Measurements from ENCODE around the gene GNAS.
"Not testable (repeated sequence)": the region's sequence is repeated elsewhere in the genome, so short reads cannot be mapped to it uniquely, and the experiment has no call there.

Gene GNAS

GRCh38 chr20:58944610-58945009 is 92.1 kb downstream of the GNAS start:
- H3K4me3 ChIP-seq (replicated peaks; ENCODE audit: low read depth, low read length) = no peak overlapping the region
- TF ChIP-seq CTCF (IDR thresholded peaks at IDR 0.05; ENCODE audit: low read length, missing control alignments) = no peak
- DNase-seq (ENCODE audit: low read depth) = no peak

- no peak for TF ChIP-seq CTCF (IDR thresholded peaks at IDR 0.05; ENCODE audit: low read length, missing control alignments)
- no peak overlapping the region for H3K4me3 ChIP-seq (replicated peaks; ENCODE audit: low read depth, low read length)
- no peak for DNase-seq (ENCODE audit: low read depth)
These were observed 93.6 kb downstream of the GNAS start for GRCh38 chr20:58945965-58946631.

DNA sequence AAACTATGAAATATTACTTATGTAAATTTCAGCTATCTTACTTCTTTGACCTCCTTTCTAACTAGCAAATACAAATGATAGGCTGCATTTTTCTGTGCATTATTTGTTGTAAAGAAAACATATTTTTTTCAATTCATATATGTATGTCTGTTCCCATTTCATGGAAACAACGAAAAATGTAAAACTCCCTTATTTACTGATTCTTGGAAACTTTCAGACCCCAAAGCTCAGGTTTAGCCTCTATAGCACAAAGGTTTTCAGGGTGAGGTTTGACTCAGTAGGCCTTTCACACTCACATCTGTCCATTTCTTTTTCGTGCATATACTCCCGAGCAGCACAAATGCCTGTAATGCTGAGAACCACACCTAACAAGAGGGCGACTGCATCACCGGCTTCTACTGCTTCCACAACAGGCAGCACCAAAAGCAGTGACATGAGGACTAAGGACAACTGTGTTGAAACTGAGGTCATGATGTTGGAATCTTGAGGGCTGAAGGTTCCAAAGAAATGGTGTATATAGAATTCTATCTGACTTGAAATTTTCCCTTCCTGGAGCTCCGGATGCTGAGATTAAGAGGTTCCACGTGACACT is 95.4 kb downstream of the GNAS start:
- not testable (repeated sequence) for DNase-seq (ENCODE audit: low read depth); H3K4me3 ChIP-seq (replicated peaks; ENCODE audit: low read depth, low read length)

DNA sequence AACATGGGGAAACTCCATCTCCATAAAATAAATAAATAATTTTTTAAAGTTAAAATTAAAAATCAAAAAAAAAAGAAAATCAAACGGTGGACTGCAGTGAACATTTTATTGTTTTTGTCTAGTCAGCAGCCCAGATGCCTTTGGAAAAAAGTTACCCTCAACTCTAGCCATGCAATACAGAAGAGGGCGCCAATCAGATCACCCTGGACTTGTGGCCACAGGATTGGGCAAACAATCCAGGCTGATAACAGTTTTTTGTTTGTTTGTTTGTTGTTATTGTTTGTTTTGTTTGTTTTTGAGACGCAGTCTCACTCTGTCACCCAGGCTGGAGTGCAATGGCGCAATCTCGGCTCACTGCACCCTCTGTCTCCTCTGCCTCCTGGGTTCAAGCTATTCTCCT is 98.1 kb downstream of the GNAS start:
- no peak for TF ChIP-seq CTCF (IDR thresholded peaks at IDR 0.05; ENCODE audit: low read length, missing control alignments)
- no peak for DNase-seq (ENCODE audit: low read depth)
- H3K4me3 ChIP-seq (replicated peaks; ENCODE audit: low read depth, low read length) = no peak overlapping the region

DNA sequence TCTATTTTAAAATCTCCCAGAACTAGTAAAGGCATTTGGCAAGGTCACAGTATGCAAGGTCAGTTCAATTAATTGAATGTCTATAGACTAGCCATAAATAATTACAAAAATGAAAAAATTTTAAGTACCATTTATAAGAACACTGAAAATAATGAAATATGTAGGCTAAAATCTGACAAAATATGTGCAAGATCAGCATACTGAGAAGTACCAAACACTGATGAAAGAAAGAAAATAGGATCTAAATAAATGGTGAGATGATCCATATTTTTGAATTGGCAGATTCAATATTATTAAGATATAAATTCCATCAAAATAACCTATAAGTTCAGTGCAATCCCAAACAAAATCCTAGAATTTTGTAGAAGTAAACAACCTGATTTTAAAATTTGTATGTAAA is 100.5 kb downstream of the GNAS start:
- H3K4me3 ChIP-seq (replicated peaks; ENCODE audit: low read depth, low read length) = no peak overlapping the region
- DNase-seq (ENCODE audit: low read depth) = no peak
- no peak for TF ChIP-seq CTCF (IDR thresholded peaks at IDR 0.05; ENCODE audit: low read length, missing control alignments)

- no peak for TF ChIP-seq CTCF (IDR thresholded peaks at IDR 0.05; ENCODE audit: low read length, missing control alignments)
- no peak overlapping the region for H3K4me3 ChIP-seq (replicated peaks; ENCODE audit: low read depth, low read length)
- DNase-seq (ENCODE audit: low read depth) = no peak
These were observed 103.6 kb downstream of the GNAS start for GRCh38 chr20:58956078-58956477.

DNA sequence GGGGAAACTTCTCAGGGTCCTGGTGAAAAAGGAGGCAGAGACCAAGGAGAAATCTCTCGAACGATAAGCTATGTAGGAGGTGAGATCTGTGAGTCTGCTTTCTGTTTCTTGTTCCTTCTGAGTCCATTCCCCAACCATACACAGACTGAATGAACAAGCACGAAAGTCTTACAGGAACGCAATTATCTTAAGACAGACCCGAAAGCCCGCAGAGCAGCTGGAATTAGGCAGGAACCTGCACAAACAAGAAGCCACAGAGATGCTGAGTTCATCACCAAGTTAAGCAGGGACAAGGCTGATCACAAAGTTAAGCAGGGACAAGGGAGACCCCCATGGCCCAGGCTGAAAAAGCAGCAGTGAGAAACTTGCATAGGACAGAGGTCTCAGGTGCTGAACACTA is 107.1 kb downstream of the GNAS start:
- no peak for TF ChIP-seq CTCF (IDR thresholded peaks at IDR 0.05; ENCODE audit: low read length, missing control alignments)
- DNase-seq (ENCODE audit: low read depth) = no peak
- no peak overlapping the region for H3K4me3 ChIP-seq (replicated peaks; ENCODE audit: low read depth, low read length)

All from fibroblast of pulmonary artery (primary cell).